ENCODE measurements around the gene MIA. TPM values are rescaled to one million over a fixed set of nuclear protein-coding genes. Genes with fewer than 3 reads are reported as not detected.
A peak's percentile ranks its signal among the peaks of the same experiment; 100 is the strongest.

Gene MIA
- total RNA-seq, 1 donor from 2014 or later, result 2.4 TPM

DNA sequence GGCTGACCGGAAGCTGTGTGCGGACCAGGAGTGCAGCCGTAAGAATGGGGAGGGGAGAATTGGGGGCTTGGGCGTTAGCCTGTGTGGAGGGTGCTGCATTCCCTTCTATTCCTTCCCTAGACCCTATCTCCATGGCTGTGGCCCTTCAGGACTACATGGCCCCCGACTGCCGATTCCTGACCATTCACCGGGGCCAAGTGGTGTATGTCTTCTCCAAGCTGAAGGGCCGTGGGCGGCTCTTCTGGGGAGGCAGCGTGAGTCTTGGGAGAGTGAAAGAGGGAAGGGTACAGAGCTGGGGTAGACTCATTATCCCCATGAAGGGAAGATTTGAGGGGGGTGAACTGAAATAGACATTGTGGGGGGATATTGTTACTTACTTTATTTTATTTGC is 306 bp downstream of the MIA start:
- peaks cover 35% of the 10 kb centered on the region for H3K4me1 Mint-ChIP-seq (ENCODE audit: low read depth)
- peaks cover 5% of the 10 kb centered on the region for H3K9me3 Mint-ChIP-seq (ENCODE audit: low read depth)
- TF ChIP-seq, protein P1, sequence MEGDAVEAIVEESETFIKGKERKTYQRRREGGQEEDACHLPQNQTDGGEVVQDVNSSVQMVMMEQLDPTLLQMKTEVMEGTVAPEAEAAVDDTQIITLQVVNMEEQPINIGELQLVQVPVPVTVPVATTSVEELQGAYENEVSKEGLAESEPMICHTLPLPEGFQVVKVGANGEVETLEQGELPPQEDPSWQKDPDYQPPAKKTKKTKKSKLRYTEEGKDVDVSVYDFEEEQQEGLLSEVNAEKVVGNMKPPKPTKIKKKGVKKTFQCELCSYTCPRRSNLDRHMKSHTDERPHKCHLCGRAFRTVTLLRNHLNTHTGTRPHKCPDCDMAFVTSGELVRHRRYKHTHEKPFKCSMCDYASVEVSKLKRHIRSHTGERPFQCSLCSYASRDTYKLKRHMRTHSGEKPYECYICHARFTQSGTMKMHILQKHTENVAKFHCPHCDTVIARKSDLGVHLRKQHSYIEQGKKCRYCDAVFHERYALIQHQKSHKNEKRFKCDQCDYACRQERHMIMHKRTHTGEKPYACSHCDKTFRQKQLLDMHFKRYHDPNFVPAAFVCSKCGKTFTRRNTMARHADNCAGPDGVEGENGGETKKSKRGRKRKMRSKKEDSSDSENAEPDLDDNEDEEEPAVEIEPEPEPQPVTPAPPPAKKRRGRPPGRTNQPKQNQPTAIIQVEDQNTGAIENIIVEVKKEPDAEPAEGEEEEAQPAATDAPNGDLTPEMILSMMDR (IDR thresholded peaks at IDR 0.05), result no peak
- peak overlapping the region; percentile 59 for H3K27ac Mint-ChIP-seq (ENCODE audit: unreplicated experiment)
- H3K27me3 Mint-ChIP-seq (ENCODE audit: low read depth), result no peaks in the 10 kb centered on the region
- no peak for DNase-seq (ENCODE audit: low spot score)
- no peaks in the 10 kb centered on the region for H3K36me3 Mint-ChIP-seq (ENCODE audit: low read depth)
- peak overlapping the region; percentile 25 for H3K4me3 Mint-ChIP-seq (ENCODE audit: unreplicated experiment)

DNA sequence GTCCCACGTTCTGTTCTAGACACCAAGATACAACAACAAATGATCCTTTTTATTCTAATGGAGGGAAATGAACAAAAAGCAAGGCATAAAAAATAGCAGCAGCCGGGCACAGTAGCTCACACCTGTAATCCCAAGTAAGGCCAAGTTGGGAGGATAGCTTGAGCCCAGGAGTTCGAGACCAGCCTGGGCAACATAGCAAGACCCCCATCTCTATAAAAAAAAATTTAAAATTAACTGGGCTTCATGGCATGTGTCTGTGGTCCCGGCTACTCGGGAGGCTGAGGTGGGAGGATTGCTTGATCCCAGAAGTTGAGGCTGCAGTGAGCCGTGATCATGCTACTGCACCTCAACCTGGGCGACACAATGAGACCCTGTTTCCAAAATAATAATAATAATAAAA is 1.0 kb downstream of the MIA start:
- Mint-ChIP-seq H3K4me3 (ENCODE audit: unreplicated experiment) (peak overlapping the region; percentile 98), H3K27me3 (ENCODE audit: low read depth) (no peaks in the 10 kb centered on the region), H3K4me1 (ENCODE audit: low read depth) (peaks cover 35% of the 10 kb centered on the region), H3K9me3 (ENCODE audit: low read depth) (no peaks in the 10 kb centered on the region), H3K36me3 (ENCODE audit: low read depth) (no peaks in the 10 kb centered on the region), H3K27ac (ENCODE audit: unreplicated experiment) (peak overlapping the region; percentile 99)
- TF ChIP-seq, protein P1 (IDR thresholded peaks at IDR 0.05), result no peak
- no peak for DNase-seq (ENCODE audit: low spot score)

DNA sequence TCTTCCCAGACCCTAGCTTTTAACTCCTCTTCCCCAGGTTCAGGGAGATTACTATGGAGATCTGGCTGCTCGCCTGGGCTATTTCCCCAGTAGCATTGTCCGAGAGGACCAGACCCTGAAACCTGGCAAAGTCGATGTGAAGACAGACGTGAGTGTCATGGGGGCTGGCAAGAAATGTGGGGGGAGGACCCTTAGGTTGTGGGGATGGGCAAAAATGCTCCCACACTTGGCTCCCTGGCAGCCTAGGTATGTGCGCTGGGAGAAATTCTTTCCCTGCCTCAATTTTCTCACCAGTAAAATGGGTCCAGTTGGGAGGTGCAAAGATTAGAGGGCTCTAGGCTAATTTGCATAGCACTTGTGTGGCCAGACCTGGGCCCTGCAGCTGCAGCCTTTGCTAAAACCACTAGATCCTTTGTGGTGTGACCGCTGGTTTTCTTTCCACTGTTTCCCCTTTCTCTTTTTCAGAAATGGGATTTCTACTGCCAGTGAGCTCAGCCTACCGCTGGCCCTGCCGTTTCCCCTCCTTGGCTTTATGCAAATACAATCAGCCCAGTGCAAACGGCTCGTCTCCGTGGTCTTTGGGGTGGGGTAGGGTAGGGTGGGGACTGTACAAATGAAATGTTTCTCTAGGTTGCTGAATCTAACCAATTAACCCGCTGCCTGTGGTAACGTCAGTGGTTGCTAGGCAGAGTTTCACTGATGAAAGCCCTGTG is 1.8 kb downstream of the MIA start:
- TF ChIP-seq, protein P1 (IDR thresholded peaks at IDR 0.05), result no peak
- Mint-ChIP-seq H3K4me3 (ENCODE audit: unreplicated experiment) (peak overlapping the region; percentile 98), H3K27me3 (ENCODE audit: low read depth) (no peaks in the 10 kb centered on the region), H3K36me3 (ENCODE audit: low read depth) (no peaks in the 10 kb centered on the region), H3K9me3 (ENCODE audit: low read depth) (no peaks in the 10 kb centered on the region), H3K27ac (ENCODE audit: unreplicated experiment) (peak overlapping the region; percentile 99), H3K4me1 (ENCODE audit: low read depth) (peaks cover 35% of the 10 kb centered on the region)
- no peak for DNase-seq (ENCODE audit: low spot score)

DNA sequence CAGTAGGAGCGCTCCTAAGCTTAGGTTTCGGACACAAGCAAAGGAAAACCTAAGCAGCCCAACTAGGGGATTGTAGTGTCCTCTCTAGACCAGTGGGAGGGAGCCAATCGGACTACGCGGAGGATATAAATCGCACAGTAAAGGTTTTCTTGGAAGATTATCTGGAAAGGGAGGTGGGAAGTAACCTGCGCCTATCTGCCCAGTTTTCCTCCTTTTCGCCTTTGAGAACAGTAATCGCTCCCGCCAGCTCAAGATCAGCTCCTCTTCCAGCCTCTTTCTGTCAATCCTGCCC is 2.3 kb downstream of the MIA start:
- TF ChIP-seq, protein P1 (IDR thresholded peaks at IDR 0.05), result peak; percentile 21
- Mint-ChIP-seq H3K27ac (ENCODE audit: unreplicated experiment) (peak overlapping the region; percentile 99), H3K36me3 (ENCODE audit: low read depth) (peaks cover 2% of the 10 kb centered on the region), H3K27me3 (ENCODE audit: low read depth) (no peaks in the 10 kb centered on the region), H3K9me3 (ENCODE audit: low read depth) (no peaks in the 10 kb centered on the region), H3K4me1 (ENCODE audit: low read depth) (peaks cover 35% of the 10 kb centered on the region), H3K4me3 (ENCODE audit: unreplicated experiment) (peak overlapping the region; percentile 98)
- DNase-seq (ENCODE audit: low spot score), result no peak

DNA sequence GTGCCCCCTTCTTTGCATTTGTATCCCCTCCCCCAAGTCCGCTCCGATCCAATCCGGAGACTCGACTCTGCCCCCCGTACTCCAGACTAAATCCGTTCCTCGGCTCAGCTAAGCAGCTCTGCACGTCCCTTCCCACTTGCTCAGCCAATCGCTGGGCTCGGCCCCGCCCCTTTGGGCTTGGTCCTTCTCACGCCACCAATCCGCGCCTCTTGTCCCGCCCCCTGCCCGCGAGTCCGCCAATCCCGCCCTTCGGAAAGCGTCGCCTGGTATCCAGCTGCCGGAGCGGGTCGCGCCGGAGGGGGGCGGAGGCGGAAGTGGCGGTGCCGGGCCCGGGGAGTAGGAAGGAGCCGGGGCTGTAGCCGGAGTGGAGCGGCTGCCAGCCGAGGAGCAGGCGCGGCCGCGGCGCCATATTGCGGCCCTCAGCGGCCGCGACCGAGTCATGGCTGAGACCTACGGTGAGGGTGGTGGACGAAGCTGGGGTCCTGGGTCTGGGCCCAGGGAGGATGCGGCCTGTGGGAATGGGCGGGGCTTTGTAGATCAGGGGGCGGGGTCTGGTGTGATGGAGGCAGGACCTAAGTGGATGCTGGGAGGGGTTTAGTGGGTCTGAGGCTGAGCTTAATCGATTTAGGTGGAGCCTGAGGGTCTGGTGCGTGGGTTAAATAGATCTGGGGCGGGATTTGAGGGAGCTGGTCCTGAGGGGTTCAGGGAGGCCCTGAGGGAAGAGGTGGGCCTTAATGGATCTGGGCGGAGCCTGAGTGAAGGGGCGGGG is 2.8 kb downstream of the MIA start, which contains the start of gene RAB4B:
TSS of gene RAB4B (plus strand) at position 311 of the 769 bp plus-strand sequence. CDS start at position 440, 129 bp downstream.
- Mint-ChIP-seq H3K27me3 (ENCODE audit: low read depth) (no peaks in the 10 kb centered on the region), H3K4me3 (ENCODE audit: unreplicated experiment) (peak within 1 kb of the TSS; percentile 98), H3K9me3 (ENCODE audit: low read depth) (no peaks in the 10 kb centered on the region), H3K4me1 (ENCODE audit: low read depth) (peaks cover 35% of the 10 kb centered on the region), H3K36me3 (ENCODE audit: low read depth) (peaks cover 2% of the 10 kb centered on the region), H3K27ac (ENCODE audit: unreplicated experiment) (peak within 1 kb of the TSS; percentile 99)
- TF ChIP-seq, protein P1 (IDR thresholded peaks at IDR 0.05), result no peak
- peak; percentile 100 for DNase-seq (ENCODE audit: low spot score)

Measured in chondrocyte (in vitro differentiated cells).